ENCODE data around the gene SIL1. TPM values are rescaled to one million over a fixed set of nuclear protein-coding genes. Genes with fewer than 3 reads are reported as not detected.

The SIL1 gene
- total RNA-seq, 1 donor from 2014 or later: 41.6 TPM

DNA sequence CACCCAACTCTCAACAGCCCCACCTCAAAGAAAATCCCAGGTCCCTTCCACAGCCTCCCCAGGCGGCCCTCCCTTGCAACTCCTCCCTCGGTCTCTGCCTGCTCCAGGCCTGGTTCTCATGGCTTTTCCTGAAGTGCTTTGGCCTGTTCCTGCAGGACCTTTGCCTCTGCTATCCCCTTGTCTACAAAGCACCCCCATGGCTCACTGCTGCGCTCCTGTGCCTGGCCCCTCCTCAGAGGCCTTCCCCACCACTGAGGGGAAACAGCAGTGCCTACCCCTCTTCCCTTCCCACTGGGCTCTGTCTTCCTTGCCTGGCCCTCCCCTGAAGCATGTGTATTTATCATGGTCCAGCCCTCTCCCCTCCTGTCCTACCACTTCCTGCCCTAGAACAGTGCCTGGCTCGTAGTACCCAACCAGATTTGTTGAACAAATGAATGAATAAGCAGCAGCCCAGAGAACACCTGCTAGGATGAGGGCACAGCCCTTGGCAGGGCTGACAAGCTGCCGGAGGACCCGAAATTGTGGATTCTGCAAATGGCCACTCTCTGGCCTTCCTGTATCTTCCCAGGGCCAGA, 254.5 kb downstream of the SIL1 start:
- H3K27me3 Mint-ChIP-seq (ENCODE audit: low read depth, unreplicated experiment): peaks cover 5% of the 10 kb centered on the region
- FAIRE-seq (no peak), DNase-seq (ENCODE audit: low read depth) (no peak)
- H3K4me1 ChIP-seq (ENCODE audit: insufficient read depth, low read length): peaks cover 19% of the 10 kb centered on the region
- H3K79me2 ChIP-seq (ENCODE audit: insufficient read depth, low read length): no peaks in the 10 kb centered on the region
- H3K9ac ChIP-seq (ENCODE audit: low read length): no peak overlapping the region
- H4K20me1 ChIP-seq (ENCODE audit: insufficient read depth, low read length): peaks cover 21% of the 10 kb centered on the region
- no peaks in the 10 kb centered on the region for H3K36me3 ChIP-seq (ENCODE audit: insufficient read depth, low read length)
- H3K4me3 Mint-ChIP-seq (ENCODE audit: unreplicated experiment): no peak overlapping the region
- H3K9me3 Mint-ChIP-seq (ENCODE audit: unreplicated experiment): peaks cover 3% of the 10 kb centered on the region
- peak overlapping the region; percentile 15 for H3K4me2 ChIP-seq (ENCODE audit: low read length)
- no peak overlapping the region for H3K27ac ChIP-seq (ENCODE audit: low read depth, low read length)
- peaks cover 12% of the 10 kb centered on the region for H3K4me1 Mint-ChIP-seq (ENCODE audit: low read depth, unreplicated experiment)
- H2AFZ ChIP-seq (ENCODE audit: low read depth, low read length): no peak overlapping the region
- TF ChIP-seq EZH2 (IDR thresholded peaks at IDR 0.05; ENCODE audit: insufficient read depth, low read length): no peak
- TF ChIP-seq, protein P1, sequence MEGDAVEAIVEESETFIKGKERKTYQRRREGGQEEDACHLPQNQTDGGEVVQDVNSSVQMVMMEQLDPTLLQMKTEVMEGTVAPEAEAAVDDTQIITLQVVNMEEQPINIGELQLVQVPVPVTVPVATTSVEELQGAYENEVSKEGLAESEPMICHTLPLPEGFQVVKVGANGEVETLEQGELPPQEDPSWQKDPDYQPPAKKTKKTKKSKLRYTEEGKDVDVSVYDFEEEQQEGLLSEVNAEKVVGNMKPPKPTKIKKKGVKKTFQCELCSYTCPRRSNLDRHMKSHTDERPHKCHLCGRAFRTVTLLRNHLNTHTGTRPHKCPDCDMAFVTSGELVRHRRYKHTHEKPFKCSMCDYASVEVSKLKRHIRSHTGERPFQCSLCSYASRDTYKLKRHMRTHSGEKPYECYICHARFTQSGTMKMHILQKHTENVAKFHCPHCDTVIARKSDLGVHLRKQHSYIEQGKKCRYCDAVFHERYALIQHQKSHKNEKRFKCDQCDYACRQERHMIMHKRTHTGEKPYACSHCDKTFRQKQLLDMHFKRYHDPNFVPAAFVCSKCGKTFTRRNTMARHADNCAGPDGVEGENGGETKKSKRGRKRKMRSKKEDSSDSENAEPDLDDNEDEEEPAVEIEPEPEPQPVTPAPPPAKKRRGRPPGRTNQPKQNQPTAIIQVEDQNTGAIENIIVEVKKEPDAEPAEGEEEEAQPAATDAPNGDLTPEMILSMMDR (IDR thresholded peaks at IDR 0.05; ENCODE audit: insufficient read depth, low read depth, low read length): no peak
- no peaks in the 10 kb centered on the region for H3K9me3 ChIP-seq (ENCODE audit: insufficient read depth, low read depth, low read length)
- H3K36me3 Mint-ChIP-seq (ENCODE audit: low read depth, unreplicated experiment): peaks cover 31% of the 10 kb centered on the region
- H3K27me3 ChIP-seq (ENCODE audit: insufficient read depth, low read length): no peaks in the 10 kb centered on the region
- no peak overlapping the region for H3K4me3 ChIP-seq (ENCODE audit: insufficient read depth, low read depth, low read length)
- no peak overlapping the region for H3K27ac Mint-ChIP-seq (ENCODE audit: unreplicated experiment)

DNA sequence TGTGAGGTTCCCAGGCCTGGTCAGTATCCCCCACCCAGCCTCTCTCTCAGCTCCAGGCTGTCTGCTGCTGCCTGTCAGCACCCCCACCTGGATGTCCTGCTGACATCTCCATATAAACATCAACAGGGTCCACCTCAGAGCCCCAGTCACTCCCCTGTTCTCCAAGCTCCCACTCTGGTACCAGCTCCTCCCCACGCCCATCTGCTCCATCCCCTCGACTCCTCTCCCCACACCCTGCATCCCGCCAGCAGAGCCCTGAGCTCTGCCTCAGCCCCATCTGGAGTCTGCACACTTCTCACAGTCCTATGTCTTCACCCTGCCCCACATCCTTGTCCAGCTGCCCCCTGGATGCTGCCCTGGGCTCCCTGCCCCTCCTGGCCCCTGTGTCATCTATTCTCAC, 255.3 kb downstream of the SIL1 start:
- H3K79me2 ChIP-seq (ENCODE audit: insufficient read depth, low read length): no peaks in the 10 kb centered on the region
- peaks cover 25% of the 10 kb centered on the region for H3K36me3 Mint-ChIP-seq (ENCODE audit: low read depth, unreplicated experiment)
- no peak overlapping the region for H3K27ac Mint-ChIP-seq (ENCODE audit: unreplicated experiment)
- no peak for DNase-seq (ENCODE audit: low read depth)
- H3K27ac ChIP-seq (ENCODE audit: low read depth, low read length): no peak overlapping the region
- TF ChIP-seq, protein P1 (IDR thresholded peaks at IDR 0.05; ENCODE audit: insufficient read depth, low read depth, low read length): no peak
- no peak for TF ChIP-seq EZH2 (IDR thresholded peaks at IDR 0.05; ENCODE audit: insufficient read depth, low read length)
- H3K4me1 ChIP-seq (ENCODE audit: insufficient read depth, low read length): peaks cover 19% of the 10 kb centered on the region
- peaks cover 2% of the 10 kb centered on the region for H3K27me3 Mint-ChIP-seq (ENCODE audit: low read depth, unreplicated experiment)
- no peaks in the 10 kb centered on the region for H3K36me3 ChIP-seq (ENCODE audit: insufficient read depth, low read length)
- H4K20me1 ChIP-seq (ENCODE audit: insufficient read depth, low read length): peaks cover 14% of the 10 kb centered on the region
- no peaks in the 10 kb centered on the region for H3K27me3 ChIP-seq (ENCODE audit: insufficient read depth, low read length)
- FAIRE-seq: no peak
- H3K9me3 Mint-ChIP-seq (ENCODE audit: unreplicated experiment): peaks cover 3% of the 10 kb centered on the region
- no peak overlapping the region for H3K9ac ChIP-seq (ENCODE audit: low read length)
- H3K4me1 Mint-ChIP-seq (ENCODE audit: low read depth, unreplicated experiment): peaks cover 10% of the 10 kb centered on the region
- no peak overlapping the region for H3K4me2 ChIP-seq (ENCODE audit: low read length)
- no peaks in the 10 kb centered on the region for H3K9me3 ChIP-seq (ENCODE audit: insufficient read depth, low read depth, low read length)
- no peak overlapping the region for H2AFZ ChIP-seq (ENCODE audit: low read depth, low read length)
- peak overlapping the region; percentile 42 for H3K4me3 Mint-ChIP-seq (ENCODE audit: unreplicated experiment)
- no peak overlapping the region for H3K4me3 ChIP-seq (ENCODE audit: insufficient read depth, low read depth, low read length)

DNA sequence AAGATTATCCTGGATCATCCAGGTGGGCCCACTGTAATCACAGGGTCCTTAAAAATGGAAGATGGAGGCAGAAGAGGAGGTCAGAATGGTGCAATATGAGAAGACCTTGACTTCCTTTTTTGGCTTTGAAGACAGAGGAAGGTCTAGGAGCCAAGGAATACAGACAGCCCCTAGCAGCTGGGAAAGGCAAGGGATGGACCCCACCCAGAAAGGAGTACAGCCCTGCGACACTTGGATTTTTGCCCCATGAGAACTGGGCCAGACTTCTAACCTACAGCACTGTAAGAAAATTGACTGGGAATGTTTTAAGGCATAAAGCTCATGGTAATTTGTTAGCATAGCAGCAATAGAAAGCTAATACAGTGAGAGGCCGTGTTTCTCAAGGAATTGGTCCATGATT, 256.1 kb downstream of the SIL1 start:
- Histone ChIP-seq H3K4me3 (ENCODE audit: insufficient read depth, low read depth, low read length) (no peak overlapping the region), H3K9ac (ENCODE audit: low read length) (no peak overlapping the region), H3K79me2 (ENCODE audit: insufficient read depth, low read length) (no peaks in the 10 kb centered on the region), H3K4me1 (ENCODE audit: insufficient read depth, low read length) (peaks cover 19% of the 10 kb centered on the region), H3K36me3 (ENCODE audit: insufficient read depth, low read length) (no peaks in the 10 kb centered on the region), H3K4me2 (ENCODE audit: low read length) (no peak overlapping the region), H2AFZ (ENCODE audit: low read depth, low read length) (no peak overlapping the region), H3K9me3 (ENCODE audit: insufficient read depth, low read depth, low read length) (no peaks in the 10 kb centered on the region), H3K27ac (ENCODE audit: low read depth, low read length) (no peak overlapping the region), H3K27me3 (ENCODE audit: insufficient read depth, low read length) (no peaks in the 10 kb centered on the region), H4K20me1 (ENCODE audit: insufficient read depth, low read length) (peaks cover 10% of the 10 kb centered on the region)
- Mint-ChIP-seq H3K27ac (ENCODE audit: unreplicated experiment) (no peak overlapping the region), H3K36me3 (ENCODE audit: low read depth, unreplicated experiment) (peaks cover 23% of the 10 kb centered on the region), H3K27me3 (ENCODE audit: low read depth, unreplicated experiment) (no peaks in the 10 kb centered on the region), H3K4me1 (ENCODE audit: low read depth, unreplicated experiment) (peaks cover 10% of the 10 kb centered on the region), H3K4me3 (ENCODE audit: unreplicated experiment) (no peak overlapping the region), H3K9me3 (ENCODE audit: unreplicated experiment) (peaks cover 6% of the 10 kb centered on the region)
- DNase-seq (ENCODE audit: low read depth) (no peak), FAIRE-seq (no peak)
- TF ChIP-seq, protein P1 (IDR thresholded peaks at IDR 0.05; ENCODE audit: insufficient read depth, low read depth, low read length): no peak
- no peak for TF ChIP-seq EZH2 (IDR thresholded peaks at IDR 0.05; ENCODE audit: insufficient read depth, low read length)
